GM23338 (cell line): ENCODE results near the gene KIF19. TPM values are rescaled to one million over a fixed set of nuclear protein-coding genes. Genes with fewer than 3 reads are reported as not detected.
A peak's percentile ranks its signal among the peaks of the same experiment; 100 is the strongest.

ENCODE experiments used
- ATAC-seq: fragments of 200-7000 bp; cut with Tn5 transposase; 3 replicates; pipeline ENCODE4 v1.9.1; 2020
- DNase-seq: peaks from one replicate; pipeline ENCODE4 v3.0.0-alpha.2; 2015; ENCODE audit warnings: low spot score
- H2AFZ ChIP-seq: fragments of 200-600 bp; sonication (generic); 2 replicates; pipeline ENCODE4 v1.8.0; 2016; ENCODE audit warnings: antibody characterized with exemption, mild to moderate bottlenecking, moderate library complexity
- H3F3A ChIP-seq: fragments of 200-600 bp; sonication (generic); replicated peaks from 2 replicates; pipeline ENCODE4 v1.8.0; 2017; ENCODE audit warnings: antibody characterized with exemption, mixed run types, low read depth
- H3K27ac ChIP-seq: fragments of 200-600 bp; sonication (generic); 2 replicates; pipeline ENCODE4 v1.6.1; 2016; ENCODE audit warnings: low read depth
- H3K27me3 ChIP-seq: fragments of 200-600 bp; sonication (generic); 2 replicates; pipeline ENCODE4 v1.8.0; 2016; ENCODE audit warnings: mild to moderate bottlenecking, mixed run types, moderate library complexity; ENCODE audit not compliant: insufficient read depth
- H3K36me3 ChIP-seq: fragments of 200-600 bp; sonication (generic); 2 replicates; pipeline ENCODE4 v1.8.0; 2016; ENCODE audit warnings: mild to moderate bottlenecking; ENCODE audit not compliant: insufficient read depth
- H3K4me1 ChIP-seq: fragments of 200-600 bp; sonication (generic); 2 replicates; pipeline ENCODE4 v1.8.0; 2016; ENCODE audit warnings: mild to moderate bottlenecking, moderate library complexity; ENCODE audit not compliant: insufficient read depth
- H3K4me2 ChIP-seq: fragments of 200-600 bp; sonication (generic); 2 replicates; pipeline ENCODE4 v1.7.1; 2017; ENCODE audit warnings: mixed run types
- H3K4me3 ChIP-seq: fragments of 200-600 bp; sonication (generic); 2 replicates; pipeline ENCODE4 v1.6.1; 2016; ENCODE audit warnings: mixed run types
- H3K79me2 ChIP-seq: fragments of 200-600 bp; sonication (generic); replicated peaks from 2 replicates; pipeline ENCODE4 v1.8.0; 2017; ENCODE audit warnings: mild to moderate bottlenecking; ENCODE audit not compliant: insufficient read depth
- H3K9me2 ChIP-seq: fragments of 200-600 bp; sonication (generic); 2 replicates; pipeline ENCODE4 v1.8.0; 2017; ENCODE audit not compliant: insufficient read depth
- H4K20me1 ChIP-seq: fragments of 200-600 bp; sonication (generic); replicated peaks from 2 replicates; pipeline ENCODE4 v1.8.0; 2017; ENCODE audit warnings: mild to moderate bottlenecking; ENCODE audit not compliant: insufficient read depth
- H3K27ac Mint-ChIP-seq: 2 replicates; pipeline ENCODE4 v1.8.0; 2020; ENCODE audit warnings: inconsistent platforms, mild to moderate bottlenecking, moderate library complexity, mixed read lengths
- H3K27me3 Mint-ChIP-seq: 3 replicates; pipeline ENCODE4 v1.8.0; 2022; ENCODE audit warnings: low read depth, mild to moderate bottlenecking, moderate library complexity, mixed read lengths, inconsistent platforms; ENCODE audit not compliant: insufficient read depth, poor library complexity
- H3K36me3 Mint-ChIP-seq: 3 replicates; pipeline ENCODE4 v1.8.0; 2021; ENCODE audit warnings: low read depth, mild to moderate bottlenecking, inconsistent platforms, moderate library complexity, mixed read lengths
- H3K4me1 Mint-ChIP-seq: 3 replicates; pipeline ENCODE4 v1.8.0; 2020; ENCODE audit warnings: mild to moderate bottlenecking, inconsistent platforms, mixed read lengths
- H3K4me3 Mint-ChIP-seq: 3 replicates; pipeline ENCODE4 v1.8.0; 2021; ENCODE audit warnings: moderate library complexity, mild to moderate bottlenecking, inconsistent platforms, mixed read lengths
- H3K9me3 Mint-ChIP-seq: 3 replicates; pipeline ENCODE4 v1.8.0; 2020; ENCODE audit warnings: moderate library complexity, mild to moderate bottlenecking, inconsistent platforms, mixed read lengths
- NANOG ChIP-seq: IDR thresholded peaks from 2 replicates; pipeline ENCODE4 v1.6.1; 2016; ENCODE audit warnings: antibody characterized with exemption, borderline replicate concordance
- STAT1 ChIP-seq: IDR thresholded peaks from one replicate; pipeline ENCODE4 v1.6.1; 2016; ENCODE audit warnings: antibody characterized with exemption; ENCODE audit not compliant: unreplicated experiment
- ZNF114 ChIP-seq: fragments of 250-450 bp; sonication (Bioruptor Pico); IDR thresholded peaks from 2 replicates; pipeline ENCODE4 v1.5.0; 2020; ENCODE audit warnings: mild to moderate bottlenecking, moderate library complexity
- ZNF331 ChIP-seq: fragments of 250-450 bp; sonication (Bioruptor Pico); IDR thresholded peaks from 2 replicates; pipeline ENCODE4 v1.5.0; 2020; ENCODE audit warnings: low read depth, mild to moderate bottlenecking, moderate library complexity
- polyA plus RNA-seq: library from polyadenylated mRNA; unstranded; fragments of >200 nt; fragmentation: Nextera tagmentation; extraction: Ambion mirVana; gene quantifications from 2 replicates; pipeline ENCODE4 v1.2.1, GENCODE V29; 2016
- total RNA-seq: library from RNA; depleted of rRNA; stranded (reverse); fragments of >200 nt; shearing (Covaris generic); gene quantifications from 2 replicates; pipeline ENCODE4 v1.2.3, GENCODE V29; 2014
- TF ChIP-seq, protein P1 (sequence below), 2 experiments: fragments of 200-600 bp in 1 of 2; sonication (generic) in 1 of 2; conservative IDR thresholded peaks; 2 replicates each; pipeline versions ENCODE4 v1.5.1 to v1.6.1; 2016 to 2017; ENCODE audit warnings: antibody characterized with exemption in 2 of 2, low read depth in 2 of 2, mild to moderate bottlenecking in 2 of 2, moderate library complexity in 1 of 2
- TF ChIP-seq, protein P2 (sequence below): fragments of 250-450 bp; sonication (Bioruptor Pico); IDR thresholded peaks from 2 replicates; pipeline ENCODE4 v1.5.0; 2020; ENCODE audit warnings: mild to moderate bottlenecking, moderate library complexity

The KIF19 gene
- total and polyA plus RNA-seq, 2 experiments from 2014 or later: 0.35 to 0.36 TPM

DNA sequence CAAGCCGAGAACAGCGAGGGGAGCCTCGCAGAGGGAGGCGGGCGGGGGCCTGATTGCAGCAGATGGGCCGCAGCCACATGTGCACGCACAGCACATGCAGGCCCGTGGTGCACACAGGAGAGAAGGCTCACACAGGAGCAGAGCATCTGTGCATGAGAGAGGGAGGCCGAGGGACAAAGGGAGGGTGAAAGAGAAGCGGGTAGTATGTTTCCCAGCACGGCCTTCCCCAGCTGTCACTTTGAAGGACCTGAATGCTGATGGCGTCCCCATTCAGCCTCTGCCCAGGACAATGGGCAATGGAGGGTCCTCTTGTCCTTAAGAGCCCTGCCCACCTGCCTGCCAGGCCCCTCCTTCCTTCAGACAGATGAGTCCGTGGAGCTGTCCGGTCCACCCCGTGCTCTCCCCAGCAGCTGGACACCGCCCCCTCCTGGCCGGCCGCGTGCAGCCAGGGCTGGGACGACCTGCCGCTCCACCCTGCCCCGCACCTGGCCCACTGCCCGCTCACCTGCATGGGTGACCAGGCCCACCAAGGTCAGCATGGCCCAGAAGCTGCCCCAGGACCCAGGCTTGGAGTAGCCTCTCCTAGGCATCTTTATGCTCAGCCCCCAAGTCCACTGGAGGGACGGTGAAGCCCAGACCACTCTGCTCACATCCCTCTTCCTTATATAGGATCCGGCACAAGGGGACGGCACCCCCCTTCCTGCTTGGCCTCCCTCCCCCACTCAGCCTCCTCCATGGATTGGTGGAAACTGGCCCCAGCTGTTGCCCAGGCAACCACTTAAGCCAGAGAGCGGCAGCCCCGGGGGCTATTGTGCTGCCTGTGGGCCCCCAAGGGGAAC lies 35.4 kb downstream of the KIF19 start, which contains the start of gene BTBD17:
Gene BTBD17 (minus strand): TSS at position 639 of the 839 bp plus-strand sequence. CDS start 49 bp downstream, at position 590.
- Histone ChIP-seq H3K4me1 (peaks cover 14% of the 10 kb centered on the region), H3K4me2 (peak within 1 kb of the TSS; percentile 78), H3K4me3 (peak within 1 kb of the TSS; percentile 51), H3K79me2 (no peaks in the 10 kb centered on the region), H3K27ac (no peak within 1 kb of the TSS), H2AFZ (peak within 1 kb of the TSS; percentile 87), H3K36me3 (no peaks in the 10 kb centered on the region), H3F3A (no peaks in the 10 kb centered on the region), H3K27me3 (peaks cover 18% of the 10 kb centered on the region), H4K20me1 (no peaks in the 10 kb centered on the region), H3K9me2 (no peaks in the 10 kb centered on the region)
- DNase-seq (peak; percentile 84), ATAC-seq (peak; percentile 82)
- peaks cover 35% of the 10 kb centered on the region for H3K4me1 Mint-ChIP-seq
- H3K36me3 Mint-ChIP-seq: peaks cover 6% of the 10 kb centered on the region; the same call in 2 of the 3 replicates
- TF ChIP-seq, protein P1, sequence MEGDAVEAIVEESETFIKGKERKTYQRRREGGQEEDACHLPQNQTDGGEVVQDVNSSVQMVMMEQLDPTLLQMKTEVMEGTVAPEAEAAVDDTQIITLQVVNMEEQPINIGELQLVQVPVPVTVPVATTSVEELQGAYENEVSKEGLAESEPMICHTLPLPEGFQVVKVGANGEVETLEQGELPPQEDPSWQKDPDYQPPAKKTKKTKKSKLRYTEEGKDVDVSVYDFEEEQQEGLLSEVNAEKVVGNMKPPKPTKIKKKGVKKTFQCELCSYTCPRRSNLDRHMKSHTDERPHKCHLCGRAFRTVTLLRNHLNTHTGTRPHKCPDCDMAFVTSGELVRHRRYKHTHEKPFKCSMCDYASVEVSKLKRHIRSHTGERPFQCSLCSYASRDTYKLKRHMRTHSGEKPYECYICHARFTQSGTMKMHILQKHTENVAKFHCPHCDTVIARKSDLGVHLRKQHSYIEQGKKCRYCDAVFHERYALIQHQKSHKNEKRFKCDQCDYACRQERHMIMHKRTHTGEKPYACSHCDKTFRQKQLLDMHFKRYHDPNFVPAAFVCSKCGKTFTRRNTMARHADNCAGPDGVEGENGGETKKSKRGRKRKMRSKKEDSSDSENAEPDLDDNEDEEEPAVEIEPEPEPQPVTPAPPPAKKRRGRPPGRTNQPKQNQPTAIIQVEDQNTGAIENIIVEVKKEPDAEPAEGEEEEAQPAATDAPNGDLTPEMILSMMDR (conservative IDR thresholded peaks at IDR 0.05; ENCODE audit: low read depth in 2 of 2): peak; percentile 76 to 94
- TF ChIP-seq, protein P2, sequence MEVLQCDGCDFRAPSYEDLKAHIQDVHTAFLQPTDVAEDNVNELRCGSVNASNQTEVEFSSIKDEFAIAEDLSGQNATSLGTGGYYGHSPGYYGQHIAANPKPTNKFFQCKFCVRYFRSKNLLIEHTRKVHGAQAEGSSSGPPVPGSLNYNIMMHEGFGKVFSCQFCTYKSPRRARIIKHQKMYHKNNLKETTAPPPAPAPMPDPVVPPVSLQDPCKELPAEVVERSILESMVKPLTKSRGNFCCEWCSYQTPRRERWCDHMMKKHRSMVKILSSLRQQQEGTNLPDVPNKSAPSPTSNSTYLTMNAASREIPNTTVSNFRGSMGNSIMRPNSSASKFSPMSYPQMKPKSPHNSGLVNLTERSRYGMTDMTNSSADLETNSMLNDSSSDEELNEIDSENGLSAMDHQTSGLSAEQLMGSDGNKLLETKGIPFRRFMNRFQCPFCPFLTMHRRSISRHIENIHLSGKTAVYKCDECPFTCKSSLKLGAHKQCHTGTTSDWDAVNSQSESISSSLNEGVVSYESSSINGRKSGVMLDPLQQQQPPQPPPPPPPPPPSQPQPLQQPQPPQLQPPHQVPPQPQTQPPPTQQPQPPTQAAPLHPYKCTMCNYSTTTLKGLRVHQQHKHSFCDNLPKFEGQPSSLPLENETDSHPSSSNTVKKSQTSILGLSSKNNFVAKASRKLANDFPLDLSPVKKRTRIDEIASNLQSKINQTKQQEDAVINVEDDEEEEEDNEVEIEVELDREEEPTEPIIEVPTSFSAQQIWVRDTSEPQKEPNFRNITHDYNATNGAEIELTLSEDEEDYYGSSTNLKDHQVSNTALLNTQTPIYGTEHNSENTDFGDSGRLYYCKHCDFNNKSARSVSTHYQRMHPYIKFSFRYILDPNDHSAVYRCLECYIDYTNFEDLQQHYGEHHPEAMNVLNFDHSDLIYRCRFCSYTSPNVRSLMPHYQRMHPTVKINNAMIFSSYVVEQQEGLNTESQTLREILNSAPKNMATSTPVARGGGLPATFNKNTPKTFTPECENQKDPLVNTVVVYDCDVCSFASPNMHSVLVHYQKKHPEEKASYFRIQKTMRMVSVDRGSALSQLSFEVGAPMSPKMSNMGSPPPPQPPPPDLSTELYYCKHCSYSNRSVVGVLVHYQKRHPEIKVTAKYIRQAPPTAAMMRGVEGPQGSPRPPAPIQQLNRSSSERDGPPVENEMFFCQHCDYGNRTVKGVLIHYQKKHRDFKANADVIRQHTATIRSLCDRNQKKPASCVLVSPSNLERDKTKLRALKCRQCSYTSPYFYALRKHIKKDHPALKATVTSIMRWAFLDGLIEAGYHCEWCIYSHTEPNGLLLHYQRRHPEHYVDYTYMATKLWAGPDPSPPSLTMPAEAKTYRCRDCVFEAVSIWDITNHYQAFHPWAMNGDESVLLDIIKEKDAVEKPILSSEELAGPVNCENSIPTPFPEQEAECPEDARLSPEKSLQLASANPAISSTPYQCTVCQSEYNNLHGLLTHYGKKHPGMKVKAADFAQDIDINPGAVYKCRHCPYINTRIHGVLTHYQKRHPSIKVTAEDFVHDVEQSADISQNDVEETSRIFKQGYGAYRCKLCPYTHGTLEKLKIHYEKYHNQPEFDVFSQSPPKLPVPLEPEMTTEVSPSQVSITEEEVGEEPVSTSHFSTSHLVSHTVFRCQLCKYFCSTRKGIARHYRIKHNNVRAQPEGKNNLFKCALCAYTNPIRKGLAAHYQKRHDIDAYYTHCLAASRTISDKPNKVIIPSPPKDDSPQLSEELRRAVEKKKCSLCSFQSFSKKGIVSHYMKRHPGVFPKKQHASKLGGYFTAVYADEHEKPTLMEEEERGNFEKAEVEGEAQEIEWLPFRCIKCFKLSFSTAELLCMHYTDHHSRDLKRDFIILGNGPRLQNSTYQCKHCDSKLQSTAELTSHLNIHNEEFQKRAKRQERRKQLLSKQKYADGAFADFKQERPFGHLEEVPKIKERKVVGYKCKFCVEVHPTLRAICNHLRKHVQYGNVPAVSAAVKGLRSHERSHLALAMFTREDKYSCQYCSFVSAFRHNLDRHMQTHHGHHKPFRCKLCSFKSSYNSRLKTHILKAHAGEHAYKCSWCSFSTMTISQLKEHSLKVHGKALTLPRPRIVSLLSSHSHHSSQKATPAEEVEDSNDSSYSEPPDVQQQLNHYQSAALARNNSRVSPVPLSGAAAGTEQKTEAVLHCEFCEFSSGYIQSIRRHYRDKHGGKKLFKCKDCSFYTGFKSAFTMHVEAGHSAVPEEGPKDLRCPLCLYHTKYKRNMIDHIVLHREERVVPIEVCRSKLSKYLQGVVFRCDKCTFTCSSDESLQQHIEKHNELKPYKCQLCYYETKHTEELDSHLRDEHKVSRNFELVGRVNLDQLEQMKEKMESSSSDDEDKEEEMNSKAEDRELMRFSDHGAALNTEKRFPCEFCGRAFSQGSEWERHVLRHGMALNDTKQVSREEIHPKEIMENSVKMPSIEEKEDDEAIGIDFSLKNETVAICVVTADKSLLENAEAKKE (CRISPR knock-in tag): no peak
- TF ChIP-seq ZNF331 (CRISPR knock-in tag) (no peak), ZNF114 (no peak), NANOG (0 out of 2 replicates have a peak, but pooled peaks have one; percentile 12), STAT1 (no peak)
- H3K4me3 Mint-ChIP-seq: peak within 1 kb of the TSS; percentile 72
- H3K27me3 Mint-ChIP-seq: peaks cover 20% of the 10 kb centered on the region
- H3K27ac Mint-ChIP-seq: peak within 1 kb of the TSS; percentile 84
- H3K9me3 Mint-ChIP-seq: no peaks in the 10 kb centered on the region
